ENCODE data around the gene GNS. TPM values are rescaled to one million over a fixed set of nuclear protein-coding genes. Genes with fewer than 3 reads are reported as not detected.

The GNS gene
- polyA plus RNA-seq, 4 donors, result 8.3 to 584 (median 24.0) TPM

- DNase-seq (no peak), FAIRE-seq (no peak)
- Histone ChIP-seq H3K36me3 (ENCODE audit: control insufficient read depth in 3 of 3, insufficient read depth in 2 of 3, low read depth in 1 of 3, low read length in 3 of 3) (peaks cover 8 to 37% (median 11%) of the 10 kb centered on the region in 3 donors), H3K4me1 (ENCODE audit: control insufficient read depth in 3 of 3, insufficient read depth in 2 of 3, low read depth in 1 of 3, low read length in 2 of 3) (peaks cover 0 to 8% (median 0%) of the 10 kb centered on the region in 3 donors), H3K4me3 (ENCODE audit: low read depth in 1 of 3, low read length in 3 of 3) (no peak overlapping the region), H3K27ac (ENCODE audit: low read depth in 1 of 3, low read length in 2 of 3) (no peak overlapping the region), H3K27me3 (ENCODE audit: control insufficient read depth in 3 of 3, insufficient read depth in 3 of 3, low read length in 3 of 3) (no peaks in the 10 kb centered on the region), H3K9me3 (ENCODE audit: control insufficient read depth in 2 of 2, insufficient read depth in 1 of 2, low read depth in 1 of 2, low read length in 1 of 2) (no peaks in the 10 kb centered on the region)
- 19 to 33% (median 21%) methylated on average over 2 of the region's 2 CpGs for WGBS, 3 donors
Observed at GRCh38 chr12:64747695-64748094, 11.5 kb downstream of the GNS start.

- H3K4me3 ChIP-seq (ENCODE audit: low read depth in 1 of 3, low read length in 3 of 3), result no peak overlapping the region
- 79 to 87% (median 86%) methylated on average over 2 of the region's 2 CpGs for WGBS, 3 donors
- DNase-seq (no peak), FAIRE-seq (no peak)
- H3K9me3 ChIP-seq (ENCODE audit: control insufficient read depth in 2 of 2, insufficient read depth in 1 of 2, low read depth in 1 of 2, low read length in 1 of 2), result no peaks in the 10 kb centered on the region
- peaks cover 0 to 8% (median 0%) of the 10 kb centered on the region in 3 donors for H3K4me1 ChIP-seq (ENCODE audit: control insufficient read depth in 3 of 3, insufficient read depth in 2 of 3, low read depth in 1 of 3, low read length in 2 of 3)
- no peaks in the 10 kb centered on the region for H3K27me3 ChIP-seq (ENCODE audit: control insufficient read depth in 3 of 3, insufficient read depth in 3 of 3, low read length in 3 of 3)
- peaks cover 12 to 37% (median 16%) of the 10 kb centered on the region in 3 donors for H3K36me3 ChIP-seq (ENCODE audit: control insufficient read depth in 3 of 3, insufficient read depth in 2 of 3, low read depth in 1 of 3, low read length in 3 of 3)
- H3K27ac ChIP-seq (ENCODE audit: low read depth in 1 of 3, low read length in 2 of 3), result no peak overlapping the region
Observed at GRCh38 chr12:64746663-64747062, 12.5 kb downstream of the GNS start.

- H3K4me3 ChIP-seq (ENCODE audit: low read depth in 1 of 3, low read length in 3 of 3), result no peak overlapping the region
- 93 to 96% (median 96%) methylated on average over 2 of the region's 2 CpGs for WGBS, 3 donors
- DNase-seq (no peak), FAIRE-seq (no peak)
- no peaks in the 10 kb centered on the region for H3K9me3 ChIP-seq (ENCODE audit: control insufficient read depth in 2 of 2, insufficient read depth in 1 of 2, low read depth in 1 of 2, low read length in 1 of 2)
- peaks cover 0 to 8% (median 0%) of the 10 kb centered on the region in 3 donors for H3K4me1 ChIP-seq (ENCODE audit: control insufficient read depth in 3 of 3, insufficient read depth in 2 of 3, low read depth in 1 of 3, low read length in 2 of 3)
- H3K27me3 ChIP-seq (ENCODE audit: control insufficient read depth in 3 of 3, insufficient read depth in 3 of 3, low read length in 3 of 3), result no peaks in the 10 kb centered on the region
- no peak overlapping the region for H3K27ac ChIP-seq (ENCODE audit: low read depth in 1 of 3, low read length in 2 of 3)
- peaks cover 12 to 38% (median 18%) of the 10 kb centered on the region in 3 donors for H3K36me3 ChIP-seq (ENCODE audit: control insufficient read depth in 3 of 3, insufficient read depth in 2 of 3, low read depth in 1 of 3, low read length in 3 of 3)
Observed at GRCh38 chr12:64745980-64746379, 13.2 kb downstream of the GNS start.

GRCh38 chr12:64745259-64745807 lies 13.9 kb downstream of the GNS start:
- Histone ChIP-seq H3K4me1 (ENCODE audit: control insufficient read depth in 3 of 3, insufficient read depth in 2 of 3, low read depth in 1 of 3, low read length in 2 of 3) (peaks cover 0 to 8% (median 0%) of the 10 kb centered on the region in 3 donors), H3K36me3 (ENCODE audit: control insufficient read depth in 3 of 3, insufficient read depth in 2 of 3, low read depth in 1 of 3, low read length in 3 of 3) (peaks cover 10 to 34% (median 17%) of the 10 kb centered on the region in 3 donors), H3K4me3 (ENCODE audit: low read depth in 1 of 3, low read length in 3 of 3) (no peak overlapping the region), H3K27ac (ENCODE audit: low read depth in 1 of 3, low read length in 2 of 3) (no peak overlapping the region), H3K9me3 (ENCODE audit: control insufficient read depth in 2 of 2, insufficient read depth in 1 of 2, low read depth in 1 of 2, low read length in 1 of 2) (no peaks in the 10 kb centered on the region), H3K27me3 (ENCODE audit: control insufficient read depth in 3 of 3, insufficient read depth in 3 of 3, low read length in 3 of 3) (no peaks in the 10 kb centered on the region)
- 86 to 91% (median 91%) methylated on average over 7 of the region's 7 CpGs for WGBS, 3 donors
- DNase-seq (no peak), FAIRE-seq (no peak)

GRCh38 chr12:64744422-64745258 lies 14.6 kb downstream of the GNS start:
- H3K36me3 ChIP-seq (ENCODE audit: control insufficient read depth in 3 of 3, insufficient read depth in 2 of 3, low read depth in 1 of 3, low read length in 3 of 3), result peaks cover 10 to 29% (median 22%) of the 10 kb centered on the region in 3 donors
- no peak overlapping the region for H3K4me3 ChIP-seq (ENCODE audit: low read depth in 1 of 3, low read length in 3 of 3)
- peak overlapping the region in 1 of 3 donors; percentile 15 for H3K27ac ChIP-seq (ENCODE audit: low read depth in 1 of 3, low read length in 2 of 3)
- DNase-seq (peak; percentile 16 to 21), FAIRE-seq (no peak)
- no peaks in the 10 kb centered on the region for H3K9me3 ChIP-seq (ENCODE audit: control insufficient read depth in 2 of 2, insufficient read depth in 1 of 2, low read depth in 1 of 2, low read length in 1 of 2)
- peaks cover 0 to 8% (median 0%) of the 10 kb centered on the region in 3 donors for H3K4me1 ChIP-seq (ENCODE audit: control insufficient read depth in 3 of 3, insufficient read depth in 2 of 3, low read depth in 1 of 3, low read length in 2 of 3)
- 38 to 62% (median 53%) methylated on average over 5 of the region's 5 CpGs for WGBS, 3 donors
- H3K27me3 ChIP-seq (ENCODE audit: control insufficient read depth in 3 of 3, insufficient read depth in 3 of 3, low read length in 3 of 3), result no peaks in the 10 kb centered on the region

- H3K27me3 ChIP-seq (ENCODE audit: control insufficient read depth in 3 of 3, insufficient read depth in 3 of 3, low read length in 3 of 3), result no peaks in the 10 kb centered on the region
- no peaks in the 10 kb centered on the region for H3K9me3 ChIP-seq (ENCODE audit: control insufficient read depth in 2 of 2, insufficient read depth in 1 of 2, low read depth in 1 of 2, low read length in 1 of 2)
- H3K36me3 ChIP-seq (ENCODE audit: control insufficient read depth in 3 of 3, insufficient read depth in 2 of 3, low read depth in 1 of 3, low read length in 3 of 3), result peaks cover 12 to 37% (median 25%) of the 10 kb centered on the region in 3 donors
- H3K27ac ChIP-seq (ENCODE audit: low read depth in 1 of 3, low read length in 2 of 3), result no peak overlapping the region
- WGBS, 3 donors, result 98 to 100% (median 99%) methylated on average over 3 of the region's 3 CpGs
- H3K4me1 ChIP-seq (ENCODE audit: control insufficient read depth in 3 of 3, insufficient read depth in 2 of 3, low read depth in 1 of 3, low read length in 2 of 3), result peaks cover 0 to 8% (median 0%) of the 10 kb centered on the region in 3 donors
- FAIRE-seq (no peak), DNase-seq (no peak)
- H3K4me3 ChIP-seq (ENCODE audit: low read depth in 1 of 3, low read length in 3 of 3), result no peak overlapping the region
Observed at GRCh38 chr12:64743206-64743605, 16.0 kb downstream of the GNS start.

- H3K9me3 ChIP-seq (ENCODE audit: control insufficient read depth in 2 of 2, insufficient read depth in 1 of 2, low read depth in 1 of 2, low read length in 1 of 2), result no peaks in the 10 kb centered on the region
- H3K27me3 ChIP-seq (ENCODE audit: control insufficient read depth in 3 of 3, insufficient read depth in 3 of 3, low read length in 3 of 3), result no peaks in the 10 kb centered on the region
- no peak for DNase-seq
- WGBS, 3 donors, result 81 to 93% (median 87%) methylated on average over 3 of the region's 3 CpGs
- H3K36me3 ChIP-seq (ENCODE audit: control insufficient read depth in 3 of 3, insufficient read depth in 2 of 3, low read depth in 1 of 3, low read length in 3 of 3), result peaks cover 10 to 39% (median 25%) of the 10 kb centered on the region in 3 donors
- FAIRE-seq, result no peak
- peaks cover 0 to 8% (median 0%) of the 10 kb centered on the region in 3 donors for H3K4me1 ChIP-seq (ENCODE audit: control insufficient read depth in 3 of 3, insufficient read depth in 2 of 3, low read depth in 1 of 3, low read length in 2 of 3)
- no peak overlapping the region for H3K27ac ChIP-seq (ENCODE audit: low read depth in 1 of 3, low read length in 2 of 3)
- no peak overlapping the region for H3K4me3 ChIP-seq (ENCODE audit: low read depth in 1 of 3, low read length in 3 of 3)
Observed at GRCh38 chr12:64742416-64742815, 16.8 kb downstream of the GNS start.

- WGBS, 3 donors, result 77 to 81% (median 80%) methylated on average over 2 of the region's 2 CpGs
- DNase-seq (no peak), FAIRE-seq (no peak)
- no peaks in the 10 kb centered on the region for H3K9me3 ChIP-seq (ENCODE audit: control insufficient read depth in 2 of 2, insufficient read depth in 1 of 2, low read depth in 1 of 2, low read length in 1 of 2)
- peaks cover 0 to 8% (median 0%) of the 10 kb centered on the region in 3 donors for H3K4me1 ChIP-seq (ENCODE audit: control insufficient read depth in 3 of 3, insufficient read depth in 2 of 3, low read depth in 1 of 3, low read length in 2 of 3)
- no peak overlapping the region for H3K27ac ChIP-seq (ENCODE audit: low read depth in 1 of 3, low read length in 2 of 3)
- H3K4me3 ChIP-seq (ENCODE audit: low read depth in 1 of 3, low read length in 3 of 3), result no peak overlapping the region
- H3K27me3 ChIP-seq (ENCODE audit: control insufficient read depth in 3 of 3, insufficient read depth in 3 of 3, low read length in 3 of 3), result no peaks in the 10 kb centered on the region
- peaks cover 13 to 42% (median 30%) of the 10 kb centered on the region in 3 donors for H3K36me3 ChIP-seq (ENCODE audit: control insufficient read depth in 3 of 3, insufficient read depth in 2 of 3, low read depth in 1 of 3, low read length in 3 of 3)
Observed at GRCh38 chr12:64740646-64741045, 18.6 kb downstream of the GNS start.

Measured in small intestine (tissue), 7 donors.